ENCODE measurements around the gene KMT2C.
"Not testable (repeated sequence)": the region's sequence is repeated elsewhere in the genome, so short reads cannot be mapped to it uniquely, and the experiment has no call there.

The KMT2C gene

DNA sequence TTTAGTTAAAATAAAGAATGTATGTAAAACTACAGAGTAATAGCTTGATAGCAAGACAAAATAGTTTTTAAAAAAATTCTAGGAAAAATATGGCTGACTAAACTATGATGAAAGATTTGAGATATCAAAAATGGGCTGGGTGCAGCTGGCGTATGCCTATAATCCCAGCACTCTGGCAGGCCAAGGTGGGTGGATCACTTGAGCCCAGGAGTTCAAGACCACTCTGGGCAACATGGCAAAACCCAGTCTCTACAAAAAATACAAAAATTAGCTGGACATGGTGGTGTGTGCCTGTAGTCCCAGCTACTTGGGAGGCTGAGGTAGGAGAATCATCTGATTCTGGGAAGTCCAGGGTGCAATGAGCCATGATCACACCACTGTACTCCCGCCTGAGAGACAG lies 29.8 kb downstream of the KMT2C start:
- DNase-seq (ENCODE audit: low spot score in 2 of 2); H3K4me1 ChIP-seq; in situ Hi-C loops (cut with MboI; ENCODE audit: low sequenced_read_pairs): not testable (repeated sequence)

DNA sequence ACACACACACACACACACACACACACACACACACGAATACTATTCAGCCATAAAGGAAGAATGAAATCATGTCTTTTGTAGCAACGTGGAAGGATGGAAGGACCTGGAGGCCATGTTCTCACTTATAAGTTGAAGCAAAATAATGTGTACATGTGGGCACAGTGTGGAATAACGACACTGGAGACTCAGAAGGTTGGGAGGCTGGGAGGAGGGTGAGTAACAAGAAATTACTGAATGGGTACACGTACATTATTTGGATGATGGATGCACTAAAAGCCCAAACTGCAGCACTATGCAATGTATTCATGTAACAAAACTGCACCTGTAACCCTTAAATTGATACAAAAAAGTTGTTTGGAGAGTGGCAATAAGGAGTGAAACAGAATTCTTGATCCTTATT lies 32.1 kb downstream of the KMT2C start:
- Histone ChIP-seq H3K27me3 (ENCODE audit: low read depth) (no peaks in the 10 kb centered on the region), H3K4me3 (no peak overlapping the region), H3K4me1 (peaks cover 13% of the 10 kb centered on the region; the same call in 1 of the 2 replicates), H3K36me3 (replicated peaks) (no peaks in the 10 kb centered on the region), H3K9me3 (peaks cover 3% of the 10 kb centered on the region; the same call in 1 of the 2 replicates)
- no peak for DNase-seq (ENCODE audit: low spot score in 2 of 2)
- in situ Hi-C loops (cut with MboI; ENCODE audit: low sequenced_read_pairs), result no loop called here

More for the DNA sequence above, 29.8 kb downstream of the KMT2C start:
- not testable (repeated sequence) for H3K9me3 ChIP-seq; H3K4me3 ChIP-seq; H3K36me3 ChIP-seq (replicated peaks); H3K27me3 ChIP-seq (ENCODE audit: low read depth)

- H3K9me3 ChIP-seq, result peaks cover 3% of the 10 kb centered on the region; the same call in 1 of the 2 replicates
- no peaks in the 10 kb centered on the region for H3K36me3 ChIP-seq (replicated peaks)
- no peak overlapping the region for H3K4me3 ChIP-seq
- in situ Hi-C loops (cut with MboI; ENCODE audit: low sequenced_read_pairs), result no loop called here
- DNase-seq (ENCODE audit: low spot score in 2 of 2), result no peak
- no peaks in the 10 kb centered on the region for H3K27me3 ChIP-seq (ENCODE audit: low read depth)
- H3K4me1 ChIP-seq, result peaks cover 13% of the 10 kb centered on the region; the same call in 1 of the 2 replicates
Measured at GRCh38 chr7:152402384-152403250, 33.2 kb downstream of the KMT2C start.

DNA sequence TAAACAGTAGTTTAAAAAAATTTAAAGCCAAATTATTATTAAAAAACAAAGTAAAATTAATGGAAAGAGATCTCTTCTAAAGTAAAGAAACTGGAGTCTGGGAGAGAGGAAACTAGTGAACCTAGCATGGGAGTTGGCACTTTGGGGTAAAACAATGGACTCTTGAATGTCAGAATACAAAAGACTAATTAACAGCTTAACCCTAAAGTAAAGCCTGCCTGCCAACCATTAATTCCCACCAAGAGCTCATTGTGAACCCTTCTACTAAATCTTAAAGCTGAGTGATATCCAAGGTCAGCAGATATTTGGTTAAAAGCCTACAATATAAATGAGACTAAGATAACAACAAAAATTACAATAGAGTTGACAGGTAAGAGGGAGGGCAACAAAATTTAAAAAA lies 36.5 kb downstream of the KMT2C start:
- Histone ChIP-seq H3K36me3 (replicated peaks) (no peaks in the 10 kb centered on the region), H3K27me3 (ENCODE audit: low read depth) (no peaks in the 10 kb centered on the region), H3K9me3 (no peaks in the 10 kb centered on the region), H3K4me3 (no peak overlapping the region), H3K4me1 (peaks cover 18% of the 10 kb centered on the region)
- DNase-seq (ENCODE audit: low spot score in 2 of 2), result no peak
- in situ Hi-C loops (cut with MboI; ENCODE audit: low sequenced_read_pairs), result no loop called here

GRCh38 chr7:152395112-152395511 lies 40.7 kb downstream of the KMT2C start:
- Histone ChIP-seq H3K4me1 (peaks cover 16% of the 10 kb centered on the region), H3K36me3 (replicated peaks) (no peaks in the 10 kb centered on the region), H3K9me3 (no peaks in the 10 kb centered on the region), H3K4me3 (no peak overlapping the region), H3K27me3 (ENCODE audit: low read depth) (no peaks in the 10 kb centered on the region)
- in situ Hi-C loops (cut with MboI; ENCODE audit: low sequenced_read_pairs), result no loop called here
- DNase-seq (ENCODE audit: low spot score in 2 of 2), result no peak

GRCh38 chr7:152394214-152394613 lies 41.6 kb downstream of the KMT2C start:
- H3K9me3 ChIP-seq; H3K27me3 ChIP-seq (ENCODE audit: low read depth); H3K4me1 ChIP-seq; H3K4me3 ChIP-seq; H3K36me3 ChIP-seq (replicated peaks); in situ Hi-C loops (cut with MboI; ENCODE audit: low sequenced_read_pairs): not testable (repeated sequence)
- DNase-seq (ENCODE audit: low spot score in 2 of 2), result peak; percentile 59 to 72

GRCh38 chr7:152392254-152392653 lies 43.5 kb downstream of the KMT2C start:
- Histone ChIP-seq H3K9me3 (no peaks in the 10 kb centered on the region), H3K4me1 (peaks cover 8% of the 10 kb centered on the region), H3K4me3 (no peak overlapping the region), H3K36me3 (replicated peaks) (no peaks in the 10 kb centered on the region), H3K27me3 (ENCODE audit: low read depth) (no peaks in the 10 kb centered on the region)
- no peak for DNase-seq (ENCODE audit: low spot score in 2 of 2)
- in situ Hi-C loops (cut with MboI; ENCODE audit: low sequenced_read_pairs), result no loop called here

DNA sequence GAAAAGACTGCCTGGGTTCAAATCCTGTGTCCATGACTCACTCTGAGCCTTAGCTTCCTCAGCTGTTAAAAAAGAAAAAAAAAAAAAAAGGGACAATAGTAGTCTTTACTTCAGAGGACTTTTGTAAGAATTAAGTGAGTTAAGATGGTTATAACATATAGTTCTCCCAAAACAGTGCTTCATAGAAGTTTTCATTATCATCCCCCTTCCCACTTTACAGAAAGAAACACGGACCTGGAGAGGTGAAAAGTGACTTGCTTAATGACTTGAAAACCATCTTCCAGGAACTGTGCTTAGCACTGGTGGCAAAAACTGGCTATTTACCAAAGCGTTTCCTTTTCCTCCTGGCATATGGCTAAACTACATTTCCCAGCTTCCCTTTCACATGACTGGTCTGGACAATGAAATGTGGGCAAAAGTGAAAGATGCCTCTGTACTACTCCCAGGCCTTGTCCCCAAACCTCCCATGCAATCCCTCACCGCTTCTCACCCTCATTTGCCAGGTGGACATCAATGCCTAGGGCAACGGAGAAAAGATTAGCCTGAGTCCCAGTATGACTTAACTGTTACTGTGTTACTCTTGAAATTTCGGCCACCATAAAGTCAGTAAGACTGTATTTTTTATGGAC lies 49.6 kb downstream of the KMT2C start:
- peaks cover 16% of the 10 kb centered on the region for H3K4me1 ChIP-seq
- in situ Hi-C loops (cut with MboI; ENCODE audit: low sequenced_read_pairs); H3K9me3 ChIP-seq; H3K27me3 ChIP-seq (ENCODE audit: low read depth); DNase-seq (ENCODE audit: low spot score in 2 of 2); H3K4me3 ChIP-seq; H3K36me3 ChIP-seq (replicated peaks): not testable (repeated sequence)

DNA sequence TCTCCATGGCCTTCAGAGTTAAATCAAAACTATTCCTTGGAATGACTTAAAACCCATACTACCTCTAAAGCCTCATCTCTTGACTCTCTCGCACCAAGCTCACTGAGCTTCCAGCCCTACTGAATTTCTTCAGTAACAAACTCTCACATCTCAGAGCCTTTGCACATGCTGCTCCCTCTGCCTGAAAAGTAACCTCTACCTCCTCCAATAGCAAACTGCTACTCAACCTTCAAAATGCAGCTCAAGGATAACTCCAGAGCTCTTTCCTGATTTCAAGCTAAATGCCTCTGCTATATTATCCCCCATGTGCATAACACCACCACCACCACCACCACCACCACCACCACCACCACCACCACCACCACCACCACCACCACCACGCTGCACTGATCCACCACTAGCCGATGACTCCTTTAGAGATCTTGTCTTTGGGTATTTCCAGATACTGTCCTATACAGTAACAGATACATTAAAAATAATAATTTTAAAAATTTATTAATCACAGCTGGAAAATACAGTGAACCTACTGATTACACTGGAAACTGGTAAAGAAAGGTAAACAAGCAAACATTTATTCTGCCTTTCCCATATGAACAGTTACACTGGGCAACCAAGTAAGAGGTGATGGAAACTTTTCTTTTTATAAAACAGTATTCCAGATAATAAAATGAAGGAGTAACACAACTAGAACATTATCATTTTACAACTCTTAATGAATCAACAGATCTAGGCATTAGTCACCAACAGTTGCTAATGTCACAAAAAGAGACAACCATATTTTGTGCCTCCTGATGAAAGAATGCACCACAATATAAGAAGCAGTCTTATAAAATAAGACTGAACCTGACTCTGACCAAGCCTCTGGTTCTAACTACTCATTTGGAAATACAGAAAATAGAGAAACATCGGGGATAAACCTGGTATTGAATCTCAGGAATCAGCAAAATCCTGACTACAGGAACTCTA lies 51.3 kb downstream of the KMT2C start:
- in situ Hi-C loops (cut with MboI; ENCODE audit: low sequenced_read_pairs); H3K27me3 ChIP-seq (ENCODE audit: low read depth); H3K36me3 ChIP-seq (replicated peaks); H3K9me3 ChIP-seq; H3K4me3 ChIP-seq; DNase-seq (ENCODE audit: low spot score in 2 of 2): not testable (repeated sequence)
- H3K4me1 ChIP-seq, result peaks cover 16% of the 10 kb centered on the region

GRCh38 chr7:152383341-152384234 lies 52.2 kb downstream of the KMT2C start:
- no peak for DNase-seq (ENCODE audit: low spot score in 2 of 2)
- no peaks in the 10 kb centered on the region for H3K27me3 ChIP-seq (ENCODE audit: low read depth)
- in situ Hi-C loops (cut with MboI; ENCODE audit: low sequenced_read_pairs), result no loop called here
- peaks cover 16% of the 10 kb centered on the region for H3K4me1 ChIP-seq
- H3K36me3 ChIP-seq (replicated peaks), result no peaks in the 10 kb centered on the region
- H3K4me3 ChIP-seq, result no peak overlapping the region
- H3K9me3 ChIP-seq, result no peaks in the 10 kb centered on the region

DNA sequence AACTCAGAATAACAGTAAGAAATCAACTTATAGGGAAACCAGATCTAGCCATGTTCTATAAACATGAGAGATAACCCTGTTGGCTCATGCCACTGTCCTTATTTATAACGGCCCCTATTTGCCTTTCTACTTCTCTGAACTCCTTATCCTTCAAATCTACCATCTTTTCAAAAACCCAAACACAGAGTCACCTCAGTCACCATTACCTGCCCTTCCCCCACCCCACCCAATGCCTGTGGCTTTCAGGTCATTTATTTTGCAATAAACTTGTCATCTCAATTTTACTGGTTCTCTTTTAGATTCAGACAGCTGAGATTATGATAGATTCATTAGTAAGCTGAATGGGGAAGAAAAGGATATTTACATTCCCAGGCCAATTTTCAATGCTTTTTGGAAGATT lies 53.6 kb downstream of the KMT2C start:
- no peaks in the 10 kb centered on the region for H3K27me3 ChIP-seq (ENCODE audit: low read depth)
- H3K9me3 ChIP-seq, result no peaks in the 10 kb centered on the region; the same call in 1 of the 2 replicates
- in situ Hi-C loops (cut with MboI; ENCODE audit: low sequenced_read_pairs), result no loop called here
- no peak overlapping the region for H3K4me3 ChIP-seq
- peaks cover 16% of the 10 kb centered on the region for H3K4me1 ChIP-seq
- no peaks in the 10 kb centered on the region for H3K36me3 ChIP-seq (replicated peaks)
- peak in 1 of 2 experiments; percentile 37 for DNase-seq (ENCODE audit: low spot score in 2 of 2)

GRCh38 chr7:152380931-152381578 lies 54.7 kb downstream of the KMT2C start:
- H3K9me3 ChIP-seq; in situ Hi-C loops (cut with MboI; ENCODE audit: low sequenced_read_pairs); H3K4me3 ChIP-seq; H3K27me3 ChIP-seq (ENCODE audit: low read depth); DNase-seq (ENCODE audit: low spot score in 2 of 2); H3K36me3 ChIP-seq (replicated peaks): not testable (repeated sequence)
- peaks cover 16% of the 10 kb centered on the region for H3K4me1 ChIP-seq

All from HAP-1 (cell line).